Gastroesophageal sphincter (tissue), 3 donors: ENCODE data around the gene NUBPL.
"Not testable (repeated sequence)": the region's sequence is repeated elsewhere in the genome, so short reads cannot be mapped to it uniquely, and the experiment has no call there.

Experiments
- EP300 ChIP-seq: sonication (generic); formaldehyde crosslinking; IDR thresholded peaks from one replicate; pipeline ENCODE4 v1.6.1; 2017; ENCODE audit warnings: antibody characterized with exemption, mild to moderate bottlenecking
- POLR2A ChIP-seq, 2 donors: fragments of 450-650 bp; IDR thresholded peaks; one replicate each; pipeline ENCODE4 v1.6.1; 2017; ENCODE audit warnings: antibody characterized with exemption in 2 of 2, mild to moderate bottlenecking in 2 of 2, moderate library complexity in 1 of 2
- POLR2AphosphoS5 ChIP-seq: sonication (generic); formaldehyde crosslinking; IDR thresholded peaks from one replicate; pipeline ENCODE4 v1.6.1; 2017; ENCODE audit warnings: antibody characterized with exemption
- TF ChIP-seq, protein P1 (sequence below), 4 experiments: fragments of 200-600 bp in 2 of 4; fragments of 450-650 bp in 2 of 4; sonication (generic) in 1 of 4; IDR thresholded peaks; one replicate each; pipeline ENCODE4 v1.5.1; 2017 to 2019; ENCODE audit warnings: antibody characterized with exemption in 4 of 4, mild to moderate bottlenecking in 2 of 4, moderate library complexity in 2 of 4

DNA sequence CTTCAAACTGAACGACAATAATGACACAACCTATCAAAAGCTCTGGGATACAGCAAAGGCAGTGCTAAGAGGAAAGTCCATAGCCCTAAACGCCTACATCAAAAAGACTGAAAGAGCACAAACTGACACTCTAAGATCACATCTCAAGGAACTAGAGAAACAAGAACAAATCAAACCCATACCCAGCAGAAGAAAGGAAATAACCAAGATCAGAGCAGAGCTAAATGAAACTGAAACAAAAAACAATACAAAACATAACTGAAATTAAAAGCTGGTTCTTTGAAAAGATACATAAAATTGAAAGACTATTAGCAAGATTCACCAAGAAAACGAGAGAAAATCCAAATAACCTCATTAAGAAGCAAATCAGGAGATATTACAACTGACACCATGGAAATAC, 306.9 kb downstream of the NUBPL start:
- TF ChIP-seq, protein P1, sequence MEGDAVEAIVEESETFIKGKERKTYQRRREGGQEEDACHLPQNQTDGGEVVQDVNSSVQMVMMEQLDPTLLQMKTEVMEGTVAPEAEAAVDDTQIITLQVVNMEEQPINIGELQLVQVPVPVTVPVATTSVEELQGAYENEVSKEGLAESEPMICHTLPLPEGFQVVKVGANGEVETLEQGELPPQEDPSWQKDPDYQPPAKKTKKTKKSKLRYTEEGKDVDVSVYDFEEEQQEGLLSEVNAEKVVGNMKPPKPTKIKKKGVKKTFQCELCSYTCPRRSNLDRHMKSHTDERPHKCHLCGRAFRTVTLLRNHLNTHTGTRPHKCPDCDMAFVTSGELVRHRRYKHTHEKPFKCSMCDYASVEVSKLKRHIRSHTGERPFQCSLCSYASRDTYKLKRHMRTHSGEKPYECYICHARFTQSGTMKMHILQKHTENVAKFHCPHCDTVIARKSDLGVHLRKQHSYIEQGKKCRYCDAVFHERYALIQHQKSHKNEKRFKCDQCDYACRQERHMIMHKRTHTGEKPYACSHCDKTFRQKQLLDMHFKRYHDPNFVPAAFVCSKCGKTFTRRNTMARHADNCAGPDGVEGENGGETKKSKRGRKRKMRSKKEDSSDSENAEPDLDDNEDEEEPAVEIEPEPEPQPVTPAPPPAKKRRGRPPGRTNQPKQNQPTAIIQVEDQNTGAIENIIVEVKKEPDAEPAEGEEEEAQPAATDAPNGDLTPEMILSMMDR (IDR thresholded peaks at IDR 0.05), result not testable (repeated sequence)
- not testable (repeated sequence) for TF ChIP-seq POLR2AphosphoS5; POLR2A (IDR thresholded peaks at IDR 0.05); EP300
